ENCODE data around the gene SMIM35. TPM values are rescaled to one million over a fixed set of nuclear protein-coding genes. Genes with fewer than 3 reads are reported as not detected.

Gene SMIM35
- total RNA-seq, 4 donors from 2014 or later = not detected

- no peaks in the 10 kb centered on the region for H3K9me3 ChIP-seq
- intact Hi-C loops (cut with DNase I; ENCODE audit: low total_unique reads) = no loop called here
- H3K4me3 ChIP-seq = no peak overlapping the region
- no peaks in the 10 kb centered on the region for H3K4me1 ChIP-seq
- no peak for DNase-seq
- TF ChIP-seq POLR2A (IDR thresholded peaks at IDR 0.05) (no peak), CTCF (IDR thresholded peaks at IDR 0.05) (no peak)
- no peaks in the 10 kb centered on the region for H3K36me3 ChIP-seq
- no peaks in the 10 kb centered on the region for H3K27me3 ChIP-seq
- no peak overlapping the region for H3K27ac ChIP-seq
Observed at GRCh38 chr11:118079491-118079890, 7.3 kb downstream of the SMIM35 start.

- H3K4me3 ChIP-seq = no peak overlapping the region
- intact Hi-C loops (cut with DNase I; ENCODE audit: low total_unique reads) = no loop called here
- H3K36me3 ChIP-seq = no peaks in the 10 kb centered on the region
- no peak for TF ChIP-seq POLR2A (IDR thresholded peaks at IDR 0.05)
- no peak for TF ChIP-seq CTCF (IDR thresholded peaks at IDR 0.05)
- no peaks in the 10 kb centered on the region for H3K27me3 ChIP-seq
- no peaks in the 10 kb centered on the region for H3K4me1 ChIP-seq
- no peak overlapping the region for H3K27ac ChIP-seq
- no peaks in the 10 kb centered on the region for H3K9me3 ChIP-seq
- DNase-seq = no peak
Observed at GRCh38 chr11:118078911-118079411, 7.8 kb downstream of the SMIM35 start.

- intact Hi-C loops (cut with DNase I; ENCODE audit: low total_unique reads) = no loop called here
- no peak for DNase-seq
- no peak within 1 kb of the TSS for H3K27ac ChIP-seq
- H3K36me3 ChIP-seq = no peaks in the 10 kb centered on the region
- H3K27me3 ChIP-seq = no peaks in the 10 kb centered on the region
- no peak for TF ChIP-seq CTCF (IDR thresholded peaks at IDR 0.05)
- no peak within 1 kb of the TSS for H3K4me3 ChIP-seq
- no peaks in the 10 kb centered on the region for H3K4me1 ChIP-seq
- no peaks in the 10 kb centered on the region for H3K9me3 ChIP-seq
Observed at GRCh38 chr11:118076754-118077281, 9.9 kb downstream of the SMIM35 start, which contains the start of gene TMPRSS4. Gene TMPRSS4 (plus strand): TSS chr11:118077078. CDS start chr11:118077303, 225 bp downstream.

DNA sequence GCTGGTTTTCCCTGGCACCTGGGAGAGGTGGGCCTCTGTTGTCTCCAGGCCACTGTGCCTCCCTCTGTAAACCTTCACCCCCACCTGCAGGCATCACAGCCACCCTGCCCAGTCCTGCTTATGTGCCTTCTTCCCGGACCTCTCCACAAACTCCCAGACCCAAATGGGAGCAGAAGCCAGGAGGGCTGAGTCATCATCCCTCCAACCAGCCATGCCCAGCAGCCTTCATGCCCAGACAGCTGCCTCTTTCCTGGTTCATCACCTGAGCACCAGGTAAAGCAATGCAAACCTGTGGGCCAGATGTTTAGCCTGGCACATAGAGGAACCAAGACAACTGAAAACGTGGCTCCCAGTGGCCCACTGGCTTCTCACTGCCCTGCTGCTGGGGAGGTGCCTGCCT is 12.0 kb downstream of the SMIM35 start:
- Histone ChIP-seq H3K27ac (no peak overlapping the region), H3K27me3 (no peaks in the 10 kb centered on the region), H3K4me1 (no peaks in the 10 kb centered on the region), H3K36me3 (no peaks in the 10 kb centered on the region), H3K9me3 (no peaks in the 10 kb centered on the region), H3K4me3 (no peak overlapping the region)
- intact Hi-C loops (cut with DNase I; ENCODE audit: low total_unique reads) = no loop called here
- TF ChIP-seq CTCF (IDR thresholded peaks at IDR 0.05) = no peak
- no peak for TF ChIP-seq POLR2A (IDR thresholded peaks at IDR 0.05)
- DNase-seq = no peak

DNA sequence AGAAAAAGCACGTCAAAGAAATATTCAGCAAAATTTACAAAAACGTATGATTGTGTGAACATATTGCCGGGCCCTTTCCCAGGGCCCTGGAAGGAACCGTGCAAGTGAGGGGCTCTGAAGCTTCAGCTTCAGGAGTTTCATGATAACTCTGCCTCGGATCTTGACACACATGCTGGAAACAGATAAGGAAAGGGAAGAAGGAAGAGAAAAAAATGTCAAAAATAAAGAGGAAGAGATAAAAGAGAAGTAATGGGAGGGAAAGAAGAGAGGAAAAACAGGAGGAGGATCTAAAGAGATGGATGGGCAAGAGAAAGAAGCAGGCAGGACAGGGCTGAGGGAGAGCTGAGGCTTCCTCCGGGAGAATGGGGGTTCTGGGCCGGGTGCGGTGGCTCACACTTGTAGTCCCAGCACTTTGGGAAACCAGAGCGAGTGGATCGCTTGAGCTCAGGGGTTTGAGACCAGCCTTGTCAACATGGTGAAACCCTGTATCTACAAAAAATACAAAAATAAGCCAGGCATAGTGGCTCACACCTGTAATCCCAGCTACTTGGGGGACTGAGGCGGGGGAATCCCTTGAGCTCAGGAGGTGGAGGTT is 12.6 kb downstream of the SMIM35 start:
- no peak for DNase-seq
- H3K27ac ChIP-seq = no peak overlapping the region
- no peaks in the 10 kb centered on the region for H3K9me3 ChIP-seq
- H3K4me3 ChIP-seq = no peak overlapping the region
- intact Hi-C loops (cut with DNase I; ENCODE audit: low total_unique reads) = no loop called here
- H3K27me3 ChIP-seq = no peaks in the 10 kb centered on the region
- no peaks in the 10 kb centered on the region for H3K36me3 ChIP-seq
- H3K4me1 ChIP-seq = no peaks in the 10 kb centered on the region
- TF ChIP-seq POLR2A (IDR thresholded peaks at IDR 0.05) = no peak
